Measurements from ENCODE around the gene ZNHIT1.

ZNHIT1 gene

DNA sequence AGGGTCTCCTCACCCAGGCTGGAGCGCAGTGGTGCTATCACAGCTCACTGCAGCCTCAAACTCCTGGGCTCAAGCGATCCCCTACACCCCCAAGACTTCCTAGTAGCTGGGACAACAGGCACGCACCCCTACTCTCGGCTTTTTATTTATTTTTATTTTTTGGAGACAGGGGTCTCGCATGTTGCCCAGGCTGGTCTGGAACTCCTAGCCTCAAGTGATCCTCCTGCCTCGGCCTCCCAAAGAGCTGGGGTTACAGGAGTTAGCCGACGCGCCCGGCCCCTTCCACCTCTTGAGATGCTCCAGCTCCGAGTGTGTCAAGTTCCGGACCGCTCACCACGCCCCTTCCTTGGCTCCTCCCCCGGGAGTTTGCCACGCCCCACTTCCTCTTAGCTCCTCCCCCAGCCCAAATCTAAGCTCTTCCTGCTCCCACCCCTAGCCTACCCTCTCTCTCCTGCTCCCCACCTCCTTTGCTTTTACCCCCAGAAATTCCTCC, 44.2 kb upstream of the ZNHIT1 start:
- Histone ChIP-seq H3K9me3 (ENCODE audit: control insufficient read depth in 2 of 2, low read length in 2 of 2) (no peaks in the 10 kb centered on the region), H3K4me1 (ENCODE audit: control insufficient read depth in 2 of 2, insufficient read depth in 2 of 2, low read length in 2 of 2) (peaks cover 17 to 20% of the 10 kb centered on the region in 2 donors), H3K27ac (ENCODE audit: low read depth in 2 of 2, low read length in 2 of 2) (no peak overlapping the region), H3K9ac (ENCODE audit: low read depth in 1 of 2, low read length in 2 of 2) (no peak overlapping the region), H3K27me3 (ENCODE audit: control insufficient read depth in 2 of 2, insufficient read depth in 2 of 2, low read length in 2 of 2) (peaks cover 79 to 83% of the 10 kb centered on the region in 2 donors), H3K4me3 (ENCODE audit: low read length in 2 of 2) (no peak overlapping the region), H3K36me3 (ENCODE audit: control insufficient read depth in 2 of 2, insufficient read depth in 2 of 2, low read length in 2 of 2) (no peaks in the 10 kb centered on the region)

GRCh38 chr7:101174322-101174854, 43.6 kb upstream of the ZNHIT1 start:
- Histone ChIP-seq H3K36me3 (ENCODE audit: control insufficient read depth in 2 of 2, insufficient read depth in 2 of 2, low read length in 2 of 2) (no peaks in the 10 kb centered on the region), H3K4me1 (ENCODE audit: control insufficient read depth in 2 of 2, insufficient read depth in 2 of 2, low read length in 2 of 2) (peaks cover 15 to 19% of the 10 kb centered on the region in 2 donors), H3K9ac (ENCODE audit: low read depth in 1 of 2, low read length in 2 of 2) (no peak overlapping the region), H3K9me3 (ENCODE audit: control insufficient read depth in 2 of 2, low read length in 2 of 2) (no peaks in the 10 kb centered on the region), H3K4me3 (ENCODE audit: low read length in 2 of 2) (no peak overlapping the region), H3K27ac (ENCODE audit: low read depth in 2 of 2, low read length in 2 of 2) (no peak overlapping the region), H3K27me3 (ENCODE audit: control insufficient read depth in 2 of 2, insufficient read depth in 2 of 2, low read length in 2 of 2) (peaks cover 78 to 81% of the 10 kb centered on the region in 2 donors)

- Histone ChIP-seq H3K9me3 (ENCODE audit: control insufficient read depth in 2 of 2, low read length in 2 of 2) (no peaks in the 10 kb centered on the region), H3K27me3 (ENCODE audit: control insufficient read depth in 2 of 2, insufficient read depth in 2 of 2, low read length in 2 of 2) (peaks cover 69 to 77% of the 10 kb centered on the region in 2 donors), H3K4me1 (ENCODE audit: control insufficient read depth in 2 of 2, insufficient read depth in 2 of 2, low read length in 2 of 2) (peaks cover 11 to 14% of the 10 kb centered on the region in 2 donors), H3K4me3 (ENCODE audit: low read length in 2 of 2) (no peak overlapping the region), H3K9ac (ENCODE audit: low read depth in 1 of 2, low read length in 2 of 2) (no peak overlapping the region), H3K36me3 (ENCODE audit: control insufficient read depth in 2 of 2, insufficient read depth in 2 of 2, low read length in 2 of 2) (no peaks in the 10 kb centered on the region), H3K27ac (ENCODE audit: low read depth in 2 of 2, low read length in 2 of 2) (no peak overlapping the region)
These were observed 42.3 kb upstream of the ZNHIT1 start for GRCh38 chr7:101175664-101176063.

- Histone ChIP-seq H3K36me3 (ENCODE audit: control insufficient read depth in 2 of 2, insufficient read depth in 2 of 2, low read length in 2 of 2) (no peaks in the 10 kb centered on the region), H3K4me1 (ENCODE audit: control insufficient read depth in 2 of 2, insufficient read depth in 2 of 2, low read length in 2 of 2) (peaks cover 7 to 9% of the 10 kb centered on the region in 2 donors), H3K9me3 (ENCODE audit: control insufficient read depth in 2 of 2, low read length in 2 of 2) (no peaks in the 10 kb centered on the region), H3K4me3 (ENCODE audit: low read length in 2 of 2) (no peak overlapping the region), H3K9ac (ENCODE audit: low read depth in 1 of 2, low read length in 2 of 2) (no peak overlapping the region), H3K27me3 (ENCODE audit: control insufficient read depth in 2 of 2, insufficient read depth in 2 of 2, low read length in 2 of 2) (peaks cover 56 to 61% of the 10 kb centered on the region in 2 donors), H3K27ac (ENCODE audit: low read depth in 2 of 2, low read length in 2 of 2) (no peak overlapping the region)
These were observed 40.3 kb upstream of the ZNHIT1 start for GRCh38 chr7:101177644-101178043.

DNA sequence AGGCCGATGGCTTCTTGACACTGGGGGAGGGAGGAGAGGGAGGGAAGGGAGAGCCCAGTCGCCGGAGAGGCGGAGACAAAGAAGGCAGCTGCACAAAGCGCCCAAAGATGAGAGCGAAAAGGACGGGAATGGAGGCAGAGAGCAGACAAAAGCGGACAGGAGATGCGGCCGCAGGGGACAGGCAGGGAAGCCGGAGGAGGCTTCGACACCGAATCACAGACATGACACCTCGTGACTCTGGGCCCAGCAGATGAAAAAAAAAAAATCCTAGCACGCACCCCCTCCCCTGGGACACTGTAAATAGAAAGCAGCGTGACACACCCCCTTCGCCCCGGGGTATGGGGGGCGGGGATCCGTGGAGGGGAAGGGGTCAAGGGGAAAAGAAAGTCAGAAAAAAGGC, 38.8 kb upstream of the ZNHIT1 start:
- Histone ChIP-seq H3K27me3 (ENCODE audit: control insufficient read depth in 2 of 2, insufficient read depth in 2 of 2, low read length in 2 of 2) (peaks cover 44 to 46% of the 10 kb centered on the region in 2 donors), H3K9me3 (ENCODE audit: control insufficient read depth in 2 of 2, low read length in 2 of 2) (no peaks in the 10 kb centered on the region), H3K4me3 (ENCODE audit: low read length in 2 of 2) (no peak overlapping the region), H3K9ac (ENCODE audit: low read depth in 1 of 2, low read length in 2 of 2) (no peak overlapping the region), H3K36me3 (ENCODE audit: control insufficient read depth in 2 of 2, insufficient read depth in 2 of 2, low read length in 2 of 2) (no peaks in the 10 kb centered on the region), H3K27ac (ENCODE audit: low read depth in 2 of 2, low read length in 2 of 2) (no peak overlapping the region), H3K4me1 (ENCODE audit: control insufficient read depth in 2 of 2, insufficient read depth in 2 of 2, low read length in 2 of 2) (peaks cover 3 to 4% of the 10 kb centered on the region in 2 donors)

GRCh38 chr7:101179713-101180112, 38.3 kb upstream of the ZNHIT1 start:
- Histone ChIP-seq H3K9me3 (ENCODE audit: control insufficient read depth in 2 of 2, low read length in 2 of 2) (no peaks in the 10 kb centered on the region), H3K4me1 (ENCODE audit: control insufficient read depth in 2 of 2, insufficient read depth in 2 of 2, low read length in 2 of 2) (peaks cover 3 to 4% of the 10 kb centered on the region in 2 donors), H3K27me3 (ENCODE audit: control insufficient read depth in 2 of 2, insufficient read depth in 2 of 2, low read length in 2 of 2) (peaks cover 40 to 41% of the 10 kb centered on the region in 2 donors), H3K4me3 (ENCODE audit: low read length in 2 of 2) (no peak overlapping the region), H3K36me3 (ENCODE audit: control insufficient read depth in 2 of 2, insufficient read depth in 2 of 2, low read length in 2 of 2) (no peaks in the 10 kb centered on the region), H3K9ac (ENCODE audit: low read depth in 1 of 2, low read length in 2 of 2) (no peak overlapping the region), H3K27ac (ENCODE audit: low read depth in 2 of 2, low read length in 2 of 2) (no peak overlapping the region)

GRCh38 chr7:101180130-101180755, 37.7 kb upstream of the ZNHIT1 start, which contains the start of gene NAT16:
Gene NAT16 (minus strand): TSS chr7:101180293. CDS start chr7:101174807, 5,486 bp downstream.
- Histone ChIP-seq H3K27ac (ENCODE audit: low read depth in 2 of 2, low read length in 2 of 2) (no peak within 1 kb of the TSS), H3K9me3 (ENCODE audit: control insufficient read depth in 2 of 2, low read length in 2 of 2) (no peaks in the 10 kb centered on the region), H3K4me1 (ENCODE audit: control insufficient read depth in 2 of 2, insufficient read depth in 2 of 2, low read length in 2 of 2) (peaks cover 4 to 5% of the 10 kb centered on the region in 2 donors), H3K4me3 (ENCODE audit: low read length in 2 of 2) (no peak within 1 kb of the TSS), H3K27me3 (ENCODE audit: control insufficient read depth in 2 of 2, insufficient read depth in 2 of 2, low read length in 2 of 2) (peaks cover 36 to 37% of the 10 kb centered on the region in 2 donors), H3K36me3 (ENCODE audit: control insufficient read depth in 2 of 2, insufficient read depth in 2 of 2, low read length in 2 of 2) (no peaks in the 10 kb centered on the region), H3K9ac (ENCODE audit: low read depth in 1 of 2, low read length in 2 of 2) (no peak within 1 kb of the TSS)

DNA sequence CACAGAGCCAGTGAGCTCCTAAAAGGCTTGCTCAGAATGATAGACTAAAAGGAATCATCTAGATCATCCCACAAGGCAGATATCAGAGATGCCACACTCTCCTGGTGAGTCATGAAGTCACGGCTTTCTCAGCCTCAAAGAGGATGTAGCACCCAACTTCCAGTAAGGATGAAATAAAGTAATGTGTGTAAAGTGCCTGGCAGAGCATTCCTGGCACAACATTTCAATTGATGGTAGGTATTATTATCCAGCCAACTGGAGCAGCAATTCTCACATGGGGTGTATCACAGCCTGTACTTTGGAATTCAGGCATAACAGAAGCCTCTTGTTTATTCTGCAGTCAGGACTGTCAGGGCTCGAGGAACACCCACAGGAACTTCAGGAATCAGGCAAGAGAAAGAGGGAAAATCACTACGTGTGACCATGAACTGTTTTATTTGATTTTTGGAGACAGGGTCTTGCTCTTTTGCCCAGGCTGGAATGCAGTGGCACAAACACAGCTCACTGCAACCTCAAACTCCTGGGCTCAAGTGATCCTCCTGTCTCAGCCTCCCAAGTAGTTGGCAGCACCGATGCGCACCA, 32.6 kb upstream of the ZNHIT1 start:
- peaks cover 5 to 9% of the 10 kb centered on the region in 2 donors for H3K27me3 ChIP-seq (ENCODE audit: control insufficient read depth in 2 of 2, insufficient read depth in 2 of 2, low read length in 2 of 2)
- no peak overlapping the region for H3K9ac ChIP-seq (ENCODE audit: low read depth in 1 of 2, low read length in 2 of 2)
- peaks cover 4 to 5% of the 10 kb centered on the region in 2 donors for H3K4me1 ChIP-seq (ENCODE audit: control insufficient read depth in 2 of 2, insufficient read depth in 2 of 2, low read length in 2 of 2)
- H3K4me3 ChIP-seq (ENCODE audit: low read length in 2 of 2), result no peak overlapping the region
- H3K27ac ChIP-seq (ENCODE audit: low read depth in 2 of 2, low read length in 2 of 2), result no peak overlapping the region
- H3K9me3 ChIP-seq (ENCODE audit: control insufficient read depth in 2 of 2, low read length in 2 of 2), result no peaks in the 10 kb centered on the region
- no peaks in the 10 kb centered on the region for H3K36me3 ChIP-seq (ENCODE audit: control insufficient read depth in 2 of 2, insufficient read depth in 2 of 2, low read length in 2 of 2)

- Histone ChIP-seq H3K9ac (ENCODE audit: low read depth in 1 of 2, low read length in 2 of 2) (no peak overlapping the region), H3K36me3 (ENCODE audit: control insufficient read depth in 2 of 2, insufficient read depth in 2 of 2, low read length in 2 of 2) (no peaks in the 10 kb centered on the region), H3K4me1 (ENCODE audit: control insufficient read depth in 2 of 2, insufficient read depth in 2 of 2, low read length in 2 of 2) (peaks cover 4 to 5% of the 10 kb centered on the region in 2 donors), H3K4me3 (ENCODE audit: low read length in 2 of 2) (no peak overlapping the region), H3K27ac (ENCODE audit: low read depth in 2 of 2, low read length in 2 of 2) (no peak overlapping the region), H3K27me3 (ENCODE audit: control insufficient read depth in 2 of 2, insufficient read depth in 2 of 2, low read length in 2 of 2) (peaks cover 0 to 3% of the 10 kb centered on the region in 2 donors), H3K9me3 (ENCODE audit: control insufficient read depth in 2 of 2, low read length in 2 of 2) (no peaks in the 10 kb centered on the region)
These were observed 31.8 kb upstream of the ZNHIT1 start for GRCh38 chr7:101186194-101186593.

DNA sequence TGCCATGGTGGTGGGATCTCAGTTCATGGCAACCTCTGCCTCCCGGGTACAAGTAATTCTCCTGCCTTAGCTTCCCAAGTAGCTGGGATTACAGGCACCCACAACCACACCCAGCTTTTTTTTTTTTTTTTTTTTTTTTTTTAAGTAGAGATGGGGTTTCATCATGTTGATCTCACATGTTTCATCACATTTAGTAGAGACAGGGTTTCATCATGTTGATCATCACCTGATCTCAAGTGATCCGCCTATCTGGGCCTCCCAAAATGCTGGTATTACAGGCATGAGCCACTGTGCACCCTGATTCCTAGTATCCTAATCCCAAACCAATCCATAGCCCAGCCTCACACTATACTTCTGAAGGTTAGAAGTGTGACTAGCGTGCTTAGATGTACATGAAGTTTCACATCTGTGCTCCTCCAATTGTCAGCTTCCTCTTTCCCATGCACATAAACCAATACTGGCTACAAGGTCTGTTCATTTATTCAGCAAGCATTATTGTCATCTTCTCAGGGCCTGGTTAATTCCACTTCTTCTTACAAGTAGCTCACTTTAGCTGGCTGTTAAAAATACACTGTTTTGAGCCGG, 31.0 kb upstream of the ZNHIT1 start:
- Histone ChIP-seq H3K9ac (ENCODE audit: low read depth in 1 of 2, low read length in 2 of 2) (no peak overlapping the region), H3K4me1 (ENCODE audit: control insufficient read depth in 2 of 2, insufficient read depth in 2 of 2, low read length in 2 of 2) (peaks cover 4 to 5% of the 10 kb centered on the region in 2 donors), H3K4me3 (ENCODE audit: low read length in 2 of 2) (no peak overlapping the region), H3K27me3 (ENCODE audit: control insufficient read depth in 2 of 2, insufficient read depth in 2 of 2, low read length in 2 of 2) (peaks cover 0 to 3% of the 10 kb centered on the region in 2 donors), H3K36me3 (ENCODE audit: control insufficient read depth in 2 of 2, insufficient read depth in 2 of 2, low read length in 2 of 2) (no peaks in the 10 kb centered on the region), H3K27ac (ENCODE audit: low read depth in 2 of 2, low read length in 2 of 2) (no peak overlapping the region), H3K9me3 (ENCODE audit: control insufficient read depth in 2 of 2, low read length in 2 of 2) (no peaks in the 10 kb centered on the region)
